Liver (tissue), 9 donors: Measurements from ENCODE around the gene CXCR4. TPM values are rescaled to one million over a fixed set of nuclear protein-coding genes. Genes with fewer than 3 reads are reported as not detected.

Experiments used
- DNase-seq: peaks from one replicate; pipeline ENCODE4 v3.0.0-alpha.2; 2017; ENCODE audit warnings: low spot score
- H3K27ac ChIP-seq, 2 donors: one replicate each; pipeline ENCODE4 v1.7.0; 2013; ENCODE audit warnings: inconsistent platforms in 2 of 2, low read length in 2 of 2, control low read depth in 1 of 2, low read depth in 1 of 2, mild to moderate bottlenecking in 1 of 2
- H3K27me3 ChIP-seq, 4 donors: one replicate each; pipeline versions ENCODE4 v1.6.1 to v1.7.0; 2013; ENCODE audit warnings: low read length in 3 of 4, inconsistent platforms in 1 of 4, mild to moderate bottlenecking in 1 of 4, moderate library complexity in 1 of 4; ENCODE audit not compliant: control insufficient read depth in 4 of 4, insufficient read depth in 4 of 4
- H3K36me3 ChIP-seq, 4 donors: one replicate each; pipeline versions ENCODE4 v1.6.1 to v1.7.0; 2013; ENCODE audit warnings: low read length in 3 of 4, mild to moderate bottlenecking in 3 of 4, low read depth in 1 of 4, moderate library complexity in 1 of 4; ENCODE audit not compliant: control insufficient read depth in 4 of 4, insufficient read depth in 3 of 4
- H3K4me1 ChIP-seq, 4 donors: one replicate each; pipeline versions ENCODE4 v1.6.1 to v1.7.0; 2013; ENCODE audit warnings: low read length in 3 of 4, mild to moderate bottlenecking in 3 of 4, moderate library complexity in 1 of 4; ENCODE audit not compliant: control insufficient read depth in 4 of 4, insufficient read depth in 4 of 4
- H3K4me3 ChIP-seq, 3 donors: one replicate each; pipeline versions ENCODE4 v1.6.1 to v1.7.0; 2013; ENCODE audit warnings: low read length in 3 of 3, control low read depth in 1 of 3, low read depth in 1 of 3, mild to moderate bottlenecking in 1 of 3
- H3K9ac ChIP-seq, 2 donors: one replicate each; pipeline ENCODE4 v1.7.0; 2013; ENCODE audit warnings: low read length in 2 of 2, mild to moderate bottlenecking in 2 of 2, moderate library complexity in 2 of 2, control low read depth in 1 of 2, low read depth in 1 of 2
- H3K9me3 ChIP-seq, 4 donors: one replicate each; pipeline versions ENCODE4 v1.6.1 to v1.7.0; 2013; ENCODE audit warnings: low read length in 3 of 4; ENCODE audit not compliant: control insufficient read depth in 4 of 4
- ATF3 ChIP-seq: IDR thresholded peaks from 2 replicates; pipeline ENCODE4 v1.6.1; 2016; ENCODE audit warnings: antibody characterized with exemption
- CTCF ChIP-seq: fragments of 150-350 bp; IDR thresholded peaks from 2 replicates; pipeline ENCODE4 v1.5.1; 2017; ENCODE audit warnings: improper control_type of control experiment, low read depth, low read length; ENCODE audit not compliant: missing input control
- EGR1 ChIP-seq, 2 donors: IDR thresholded peaks; 2 replicates each; pipeline ENCODE4 v1.6.1; 2016 to 2018; ENCODE audit warnings: antibody characterized with exemption in 2 of 2, low read depth in 2 of 2
- FOXA1 ChIP-seq: IDR thresholded peaks from 2 replicates; pipeline ENCODE4 v1.6.1; 2016; ENCODE audit warnings: antibody characterized with exemption
- FOXA2 ChIP-seq: IDR thresholded peaks from 2 replicates; pipeline ENCODE4 v1.6.1; 2016; ENCODE audit warnings: antibody characterized with exemption
- HNF4A ChIP-seq, 2 donors: conservative IDR thresholded peaks; 2 replicates each; pipeline ENCODE4 v1.6.1; 2016; ENCODE audit warnings: antibody characterized with exemption in 2 of 2, mild to moderate bottlenecking in 2 of 2
- HNF4G ChIP-seq: IDR thresholded peaks from 2 replicates; pipeline ENCODE4 v1.6.1; 2016; ENCODE audit warnings: antibody characterized with exemption
- JUND ChIP-seq, 2 donors: IDR thresholded peaks; 2 replicates each; pipeline ENCODE4 v1.6.1; 2016; ENCODE audit warnings: antibody characterized with exemption in 2 of 2
- MAX ChIP-seq: IDR thresholded peaks from 2 replicates; pipeline ENCODE4 v1.6.1; 2016; ENCODE audit warnings: antibody characterized with exemption
- NR2F2 ChIP-seq: IDR thresholded peaks from 2 replicates; pipeline ENCODE4 v1.6.1; 2016; ENCODE audit warnings: antibody characterized with exemption
- RAD21 ChIP-seq, 2 donors: IDR thresholded peaks; 2 replicates each; pipeline ENCODE4 v1.6.1; 2016; ENCODE audit warnings: antibody characterized with exemption in 2 of 2, mild to moderate bottlenecking in 2 of 2
- REST ChIP-seq: IDR thresholded peaks from 2 replicates; pipeline ENCODE4 v1.6.1; 2016; ENCODE audit warnings: antibody characterized with exemption, mild to moderate bottlenecking
- SP1 ChIP-seq: IDR thresholded peaks from 2 replicates; pipeline ENCODE4 v1.6.1; 2018; ENCODE audit warnings: antibody characterized with exemption, mild to moderate bottlenecking
- TAF1 ChIP-seq: conservative IDR thresholded peaks from 2 replicates; pipeline ENCODE4 v1.6.1; 2016; ENCODE audit warnings: antibody characterized with exemption, mild to moderate bottlenecking
- YY1 ChIP-seq: IDR thresholded peaks from 2 replicates; pipeline ENCODE4 v1.6.1; 2016; ENCODE audit warnings: antibody characterized with exemption, mild to moderate bottlenecking
- ZBTB33 ChIP-seq: IDR thresholded peaks from 2 replicates; pipeline ENCODE4 v1.6.1; 2016; ENCODE audit warnings: antibody characterized with exemption
- WGBS: extraction: QIAGEN DNeasy Blood & Tissue Kit; methylation state at CpG from one replicate; pipeline ENCODE4 v1.1.7; 2013; 5-methylcytosine and 5-hydroxymethylcytosine counted together
- polyA plus RNA-seq, 2 donors: library from polyadenylated mRNA; stranded (reverse) in 1 of 2; unstranded in 1 of 2; fragments of 200-250 nt in 1 of 2; fragments of >200 nt in 1 of 2; fragmentation: Nextera tagmentation in 1 of 2; extraction: Ambion mirVana in 1 of 2; gene quantifications; one replicate each; pipeline versions ENCODE4 v1.2.1 to v1.2.3, GENCODE V29; 2013 to 2015
- total RNA-seq, 2 donors: library from RNA; depleted of rRNA; stranded (reverse); fragments of >200 nt; gene quantifications; one replicate each; pipeline ENCODE4 v1.2.3, GENCODE V29; 2014
- donor health status: healthy.
- donor health status: healthy.
- donor health status: healthy.
- donor health status: healthy.
- donor health status: healthy.

Gene CXCR4
- total and polyA plus RNA-seq, 4 donors, result 5.0 to 9.0 (median 6.1) TPM

GRCh38 chr2:136141510-136142149 lies 23.7 kb upstream of the CXCR4 start:
- H3K4me1 ChIP-seq, result no peaks in the 10 kb centered on the region
- 54% methylated on average over 7 of the region's 7 CpGs for WGBS

More at GRCh38 chr2:136141510-136142149, 23.7 kb upstream of the CXCR4 start:
- Histone ChIP-seq H3K36me3 (no peaks in the 10 kb centered on the region), H3K27me3 (peaks cover 0 to 10% (median 0%) of the 10 kb centered on the region in 4 donors), H3K4me3 (no peak overlapping the region), H3K9ac (no peak overlapping the region), H3K9me3 (no peaks in the 10 kb centered on the region), H3K27ac (no peak overlapping the region)
- TF ChIP-seq HNF4G (no peak), CTCF (no peak), HNF4A (conservative IDR thresholded peaks at IDR 0.05) (no peak), FOXA1 (no peak), JUND (IDR thresholded peaks at IDR 0.05) (no peak), RAD21 (IDR thresholded peaks at IDR 0.05) (no peak), FOXA2 (no peak), TAF1 (no peak), YY1 (no peak), SP1 (no peak), NR2F2 (no peak), REST (no peak), MAX (no peak), ZBTB33 (no peak), ATF3 (no peak), EGR1 (IDR thresholded peaks at IDR 0.05; ENCODE audit: low read depth in 2 of 2) (no peak)
- DNase-seq, result no peak
